GM23338 (cell line): ENCODE measurements around the gene ARSB. TPM values are rescaled to one million over a fixed set of nuclear protein-coding genes. Genes with fewer than 3 reads are reported as not detected.

ENCODE experiments used
- ATAC-seq: fragments of 200-7000 bp; cut with Tn5 transposase; 3 replicates; pipeline ENCODE4 v1.9.1; 2020
- DNase-seq: peaks from one replicate; pipeline ENCODE4 v3.0.0-alpha.2; 2015; ENCODE audit warnings: low spot score
- H2AFZ ChIP-seq: fragments of 200-600 bp; sonication (generic); 2 replicates; pipeline ENCODE4 v1.8.0; 2016; ENCODE audit warnings: antibody characterized with exemption, mild to moderate bottlenecking, moderate library complexity
- H3F3A ChIP-seq: fragments of 200-600 bp; sonication (generic); replicated peaks from 2 replicates; pipeline ENCODE4 v1.8.0; 2017; ENCODE audit warnings: antibody characterized with exemption, mixed run types, low read depth
- H3K27ac ChIP-seq: fragments of 200-600 bp; sonication (generic); 2 replicates; pipeline ENCODE4 v1.6.1; 2016; ENCODE audit warnings: low read depth
- H3K27me3 ChIP-seq: fragments of 200-600 bp; sonication (generic); 2 replicates; pipeline ENCODE4 v1.8.0; 2016; ENCODE audit warnings: mild to moderate bottlenecking, mixed run types, moderate library complexity; ENCODE audit not compliant: insufficient read depth
- H3K36me3 ChIP-seq: fragments of 200-600 bp; sonication (generic); 2 replicates; pipeline ENCODE4 v1.8.0; 2016; ENCODE audit warnings: mild to moderate bottlenecking; ENCODE audit not compliant: insufficient read depth
- H3K4me1 ChIP-seq: fragments of 200-600 bp; sonication (generic); 2 replicates; pipeline ENCODE4 v1.8.0; 2016; ENCODE audit warnings: mild to moderate bottlenecking, moderate library complexity; ENCODE audit not compliant: insufficient read depth
- H3K4me2 ChIP-seq: fragments of 200-600 bp; sonication (generic); 2 replicates; pipeline ENCODE4 v1.7.1; 2017; ENCODE audit warnings: mixed run types
- H3K4me3 ChIP-seq: fragments of 200-600 bp; sonication (generic); 2 replicates; pipeline ENCODE4 v1.6.1; 2016; ENCODE audit warnings: mixed run types
- H3K79me2 ChIP-seq: fragments of 200-600 bp; sonication (generic); replicated peaks from 2 replicates; pipeline ENCODE4 v1.8.0; 2017; ENCODE audit warnings: mild to moderate bottlenecking; ENCODE audit not compliant: insufficient read depth
- H3K9me2 ChIP-seq: fragments of 200-600 bp; sonication (generic); 2 replicates; pipeline ENCODE4 v1.8.0; 2017; ENCODE audit not compliant: insufficient read depth
- H4K20me1 ChIP-seq: fragments of 200-600 bp; sonication (generic); replicated peaks from 2 replicates; pipeline ENCODE4 v1.8.0; 2017; ENCODE audit warnings: mild to moderate bottlenecking; ENCODE audit not compliant: insufficient read depth
- H3K27ac Mint-ChIP-seq: 2 replicates; pipeline ENCODE4 v1.8.0; 2020; ENCODE audit warnings: inconsistent platforms, mild to moderate bottlenecking, moderate library complexity, mixed read lengths
- H3K27me3 Mint-ChIP-seq: 3 replicates; pipeline ENCODE4 v1.8.0; 2022; ENCODE audit warnings: low read depth, mild to moderate bottlenecking, moderate library complexity, mixed read lengths, inconsistent platforms; ENCODE audit not compliant: insufficient read depth, poor library complexity
- H3K36me3 Mint-ChIP-seq: 3 replicates; pipeline ENCODE4 v1.8.0; 2021; ENCODE audit warnings: low read depth, mild to moderate bottlenecking, inconsistent platforms, moderate library complexity, mixed read lengths
- H3K4me1 Mint-ChIP-seq: 3 replicates; pipeline ENCODE4 v1.8.0; 2020; ENCODE audit warnings: mild to moderate bottlenecking, inconsistent platforms, mixed read lengths
- H3K4me3 Mint-ChIP-seq: 3 replicates; pipeline ENCODE4 v1.8.0; 2021; ENCODE audit warnings: moderate library complexity, mild to moderate bottlenecking, inconsistent platforms, mixed read lengths
- H3K9me3 Mint-ChIP-seq: 3 replicates; pipeline ENCODE4 v1.8.0; 2020; ENCODE audit warnings: moderate library complexity, mild to moderate bottlenecking, inconsistent platforms, mixed read lengths
- CREB1 ChIP-seq: fragments of 250-450 bp; sonication (Bioruptor Pico); IDR thresholded peaks from 2 replicates; pipeline ENCODE4 v1.5.0; 2020; ENCODE audit warnings: low read depth, mild to moderate bottlenecking, moderate library complexity
- CTCF ChIP-seq, 2 experiments: fragments of 200-600 bp in 1 of 2; sonication (generic) in 1 of 2; conservative IDR thresholded peaks; 2 replicates each; pipeline versions ENCODE4 v1.5.1 to v1.6.1; 2016 to 2017; ENCODE audit warnings: antibody characterized with exemption in 2 of 2, low read depth in 2 of 2, mild to moderate bottlenecking in 2 of 2, moderate library complexity in 1 of 2
- EZH2 ChIP-seq: fragments of 200-600 bp; sonication (generic); IDR thresholded peaks from one replicate; pipeline ENCODE4 v1.8.0; 2017; ENCODE audit warnings: antibody characterized with exemption, mild to moderate bottlenecking, low read depth; ENCODE audit not compliant: unreplicated experiment
- EZH2phosphoT487 ChIP-seq: fragments of 200-600 bp; sonication (generic); IDR thresholded peaks from one replicate; pipeline ENCODE4 v1.8.1; 2018; ENCODE audit warnings: antibody characterized with exemption; ENCODE audit not compliant: unreplicated experiment
- JUNB ChIP-seq: IDR thresholded peaks from one replicate; pipeline ENCODE4 v1.6.1; 2016; ENCODE audit warnings: antibody characterized with exemption; ENCODE audit not compliant: unreplicated experiment
- ZNF114 ChIP-seq: fragments of 250-450 bp; sonication (Bioruptor Pico); IDR thresholded peaks from 2 replicates; pipeline ENCODE4 v1.5.0; 2020; ENCODE audit warnings: mild to moderate bottlenecking, moderate library complexity
- ZNF331 ChIP-seq: fragments of 250-450 bp; sonication (Bioruptor Pico); IDR thresholded peaks from 2 replicates; pipeline ENCODE4 v1.5.0; 2020; ENCODE audit warnings: low read depth, mild to moderate bottlenecking, moderate library complexity
- polyA plus RNA-seq: library from polyadenylated mRNA; unstranded; fragments of >200 nt; fragmentation: Nextera tagmentation; extraction: Ambion mirVana; gene quantifications from 2 replicates; pipeline ENCODE4 v1.2.1, GENCODE V29; 2016
- total RNA-seq: library from RNA; depleted of rRNA; stranded (reverse); fragments of >200 nt; shearing (Covaris generic); gene quantifications from 2 replicates; pipeline ENCODE4 v1.2.3, GENCODE V29; 2014
- TF ChIP-seq, protein P1 (sequence below): IDR thresholded peaks from one replicate; pipeline ENCODE4 v1.6.1; 2018; ENCODE audit warnings: antibody characterized with exemption; ENCODE audit not compliant: unreplicated experiment
- TF ChIP-seq, protein P2 (sequence below): IDR thresholded peaks from 2 replicates; pipeline ENCODE4 v1.6.1; 2016; ENCODE audit warnings: antibody characterized with exemption

ARSB gene
- total and polyA plus RNA-seq, 2 experiments from 2014 or later, result 7.4 to 24.6 TPM

DNA sequence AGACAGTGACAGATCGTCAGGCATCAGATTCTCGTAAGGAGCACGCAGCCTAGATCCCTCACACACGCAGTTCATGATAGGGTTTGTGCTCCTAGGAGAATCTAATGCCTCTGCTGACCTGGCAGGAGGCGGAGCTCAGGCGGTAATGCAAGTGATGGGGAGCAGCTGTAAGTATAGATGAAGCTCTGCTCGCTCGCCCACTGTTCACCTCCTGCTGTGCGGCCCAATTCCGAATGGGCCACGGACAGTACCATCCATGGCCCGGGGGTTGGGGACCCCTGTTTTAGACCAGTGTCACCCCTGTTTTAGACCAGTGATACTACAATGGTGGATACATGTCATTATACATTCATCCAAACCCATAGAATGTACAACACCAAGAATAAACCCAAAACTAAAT, 4.0 kb upstream of the ARSB start (continued):
- TF ChIP-seq, protein P1, sequence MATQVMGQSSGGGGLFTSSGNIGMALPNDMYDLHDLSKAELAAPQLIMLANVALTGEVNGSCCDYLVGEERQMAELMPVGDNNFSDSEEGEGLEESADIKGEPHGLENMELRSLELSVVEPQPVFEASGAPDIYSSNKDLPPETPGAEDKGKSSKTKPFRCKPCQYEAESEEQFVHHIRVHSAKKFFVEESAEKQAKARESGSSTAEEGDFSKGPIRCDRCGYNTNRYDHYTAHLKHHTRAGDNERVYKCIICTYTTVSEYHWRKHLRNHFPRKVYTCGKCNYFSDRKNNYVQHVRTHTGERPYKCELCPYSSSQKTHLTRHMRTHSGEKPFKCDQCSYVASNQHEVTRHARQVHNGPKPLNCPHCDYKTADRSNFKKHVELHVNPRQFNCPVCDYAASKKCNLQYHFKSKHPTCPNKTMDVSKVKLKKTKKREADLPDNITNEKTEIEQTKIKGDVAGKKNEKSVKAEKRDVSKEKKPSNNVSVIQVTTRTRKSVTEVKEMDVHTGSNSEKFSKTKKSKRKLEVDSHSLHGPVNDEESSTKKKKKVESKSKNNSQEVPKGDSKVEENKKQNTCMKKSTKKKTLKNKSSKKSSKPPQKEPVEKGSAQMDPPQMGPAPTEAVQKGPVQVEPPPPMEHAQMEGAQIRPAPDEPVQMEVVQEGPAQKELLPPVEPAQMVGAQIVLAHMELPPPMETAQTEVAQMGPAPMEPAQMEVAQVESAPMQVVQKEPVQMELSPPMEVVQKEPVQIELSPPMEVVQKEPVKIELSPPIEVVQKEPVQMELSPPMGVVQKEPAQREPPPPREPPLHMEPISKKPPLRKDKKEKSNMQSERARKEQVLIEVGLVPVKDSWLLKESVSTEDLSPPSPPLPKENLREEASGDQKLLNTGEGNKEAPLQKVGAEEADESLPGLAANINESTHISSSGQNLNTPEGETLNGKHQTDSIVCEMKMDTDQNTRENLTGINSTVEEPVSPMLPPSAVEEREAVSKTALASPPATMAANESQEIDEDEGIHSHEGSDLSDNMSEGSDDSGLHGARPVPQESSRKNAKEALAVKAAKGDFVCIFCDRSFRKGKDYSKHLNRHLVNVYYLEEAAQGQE, result no peak
- TF ChIP-seq ZNF331 (CRISPR knock-in tag) (no peak), JUNB (no peak), CREB1 (CRISPR knock-in tag) (no peak), EZH2 (no peak)

- TF ChIP-seq EZH2phosphoT487 (no peak), ZNF114 (no peak), EZH2 (no peak), CTCF (conservative IDR thresholded peaks at IDR 0.05; ENCODE audit: low read depth in 2 of 2) (no peak)
- TF ChIP-seq, protein P2, sequence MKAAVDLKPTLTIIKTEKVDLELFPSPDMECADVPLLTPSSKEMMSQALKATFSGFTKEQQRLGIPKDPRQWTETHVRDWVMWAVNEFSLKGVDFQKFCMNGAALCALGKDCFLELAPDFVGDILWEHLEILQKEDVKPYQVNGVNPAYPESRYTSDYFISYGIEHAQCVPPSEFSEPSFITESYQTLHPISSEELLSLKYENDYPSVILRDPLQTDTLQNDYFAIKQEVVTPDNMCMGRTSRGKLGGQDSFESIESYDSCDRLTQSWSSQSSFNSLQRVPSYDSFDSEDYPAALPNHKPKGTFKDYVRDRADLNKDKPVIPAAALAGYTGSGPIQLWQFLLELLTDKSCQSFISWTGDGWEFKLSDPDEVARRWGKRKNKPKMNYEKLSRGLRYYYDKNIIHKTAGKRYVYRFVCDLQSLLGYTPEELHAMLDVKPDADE, result no peak
- no peak for ATAC-seq
- Histone ChIP-seq H3K27me3 (no peaks in the 10 kb centered on the region), H3K4me3 (peak overlapping the region; percentile 69), H2AFZ (peak overlapping the region; percentile 77), H4K20me1 (no peaks in the 10 kb centered on the region), H3K9me2 (no peaks in the 10 kb centered on the region), H3F3A (0 out of 2 replicates have a peak, but pooled peaks cover 2% of the 10 kb centered on the region), H3K27ac (0 out of 2 replicates have a peak overlapping the region, but pooled peaks have one; percentile 52), H3K79me2 (peaks cover 7% of the 10 kb centered on the region; the same call in 1 of the 2 replicates), H3K4me2 (peak overlapping the region; percentile 86), H3K36me3 (no peaks in the 10 kb centered on the region), H3K4me1 (peaks cover 23% of the 10 kb centered on the region)
- peaks cover 3% of the 10 kb centered on the region for H3K27me3 Mint-ChIP-seq
- peaks cover 21% of the 10 kb centered on the region for H3K4me1 Mint-ChIP-seq
- H3K4me3 Mint-ChIP-seq, result peak overlapping the region; percentile 90
- peak overlapping the region; percentile 65; the same call in 1 of the 2 replicates for H3K27ac Mint-ChIP-seq
- no peaks in the 10 kb centered on the region for H3K36me3 Mint-ChIP-seq
- no peaks in the 10 kb centered on the region for H3K9me3 Mint-ChIP-seq
- DNase-seq, result no peak
Measured at GRCh38 chr5:78985725-78986223, 664 bp upstream of the ARSB start.
